ENCODE results near the gene SEMA4C. TPM values are rescaled to one million over a fixed set of nuclear protein-coding genes. Genes with fewer than 3 reads are reported as not detected.

Gene SEMA4C
- total RNA-seq, 1 donor from 2014 or later: 279 TPM

GRCh38 chr2:96816836-96817702, 52.8 kb downstream of the SEMA4C start:
- H3K9me3 Mint-ChIP-seq (ENCODE audit: unreplicated experiment): no peaks in the 10 kb centered on the region
- TF ChIP-seq, protein P1, sequence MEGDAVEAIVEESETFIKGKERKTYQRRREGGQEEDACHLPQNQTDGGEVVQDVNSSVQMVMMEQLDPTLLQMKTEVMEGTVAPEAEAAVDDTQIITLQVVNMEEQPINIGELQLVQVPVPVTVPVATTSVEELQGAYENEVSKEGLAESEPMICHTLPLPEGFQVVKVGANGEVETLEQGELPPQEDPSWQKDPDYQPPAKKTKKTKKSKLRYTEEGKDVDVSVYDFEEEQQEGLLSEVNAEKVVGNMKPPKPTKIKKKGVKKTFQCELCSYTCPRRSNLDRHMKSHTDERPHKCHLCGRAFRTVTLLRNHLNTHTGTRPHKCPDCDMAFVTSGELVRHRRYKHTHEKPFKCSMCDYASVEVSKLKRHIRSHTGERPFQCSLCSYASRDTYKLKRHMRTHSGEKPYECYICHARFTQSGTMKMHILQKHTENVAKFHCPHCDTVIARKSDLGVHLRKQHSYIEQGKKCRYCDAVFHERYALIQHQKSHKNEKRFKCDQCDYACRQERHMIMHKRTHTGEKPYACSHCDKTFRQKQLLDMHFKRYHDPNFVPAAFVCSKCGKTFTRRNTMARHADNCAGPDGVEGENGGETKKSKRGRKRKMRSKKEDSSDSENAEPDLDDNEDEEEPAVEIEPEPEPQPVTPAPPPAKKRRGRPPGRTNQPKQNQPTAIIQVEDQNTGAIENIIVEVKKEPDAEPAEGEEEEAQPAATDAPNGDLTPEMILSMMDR (IDR thresholded peaks at IDR 0.05; ENCODE audit: unreplicated experiment): no peak
- peak overlapping the region; percentile 86 for H3K4me3 Mint-ChIP-seq (ENCODE audit: unreplicated experiment)
- H3K27ac Mint-ChIP-seq (ENCODE audit: unreplicated experiment): no peak overlapping the region
- peaks cover 20% of the 10 kb centered on the region for H3K4me1 Mint-ChIP-seq (ENCODE audit: unreplicated experiment)
- DNase-seq (ENCODE audit: low spot score): no peak
- H3K36me3 Mint-ChIP-seq (ENCODE audit: low read depth, unreplicated experiment): no peaks in the 10 kb centered on the region
- peaks cover 10% of the 10 kb centered on the region for H3K27me3 Mint-ChIP-seq (ENCODE audit: unreplicated experiment)

GRCh38 chr2:96816127-96816835, 53.6 kb downstream of the SEMA4C start, which contains the start of gene CNNM3:
TSS of gene CNNM3 (plus strand) at chr2:96816268. CDS start at chr2:96816278, 10 bp downstream.
- no peak within 1 kb of the TSS for H3K27ac Mint-ChIP-seq (ENCODE audit: unreplicated experiment)
- TF ChIP-seq, protein P1 (IDR thresholded peaks at IDR 0.05; ENCODE audit: unreplicated experiment): peak; percentile 58
- H3K27me3 Mint-ChIP-seq (ENCODE audit: unreplicated experiment): peaks cover 10% of the 10 kb centered on the region
- peak; percentile 99 for DNase-seq (ENCODE audit: low spot score)
- peak within 1 kb of the TSS; percentile 90 for H3K4me3 Mint-ChIP-seq (ENCODE audit: unreplicated experiment)
- peaks cover 20% of the 10 kb centered on the region for H3K4me1 Mint-ChIP-seq (ENCODE audit: unreplicated experiment)
- no peaks in the 10 kb centered on the region for H3K36me3 Mint-ChIP-seq (ENCODE audit: low read depth, unreplicated experiment)
- H3K9me3 Mint-ChIP-seq (ENCODE audit: unreplicated experiment): no peaks in the 10 kb centered on the region

- no peaks in the 10 kb centered on the region for H3K9me3 Mint-ChIP-seq (ENCODE audit: unreplicated experiment)
- peaks cover 20% of the 10 kb centered on the region for H3K4me1 Mint-ChIP-seq (ENCODE audit: unreplicated experiment)
- H3K27ac Mint-ChIP-seq (ENCODE audit: unreplicated experiment): no peak overlapping the region
- H3K36me3 Mint-ChIP-seq (ENCODE audit: low read depth, unreplicated experiment): no peaks in the 10 kb centered on the region
- H3K4me3 Mint-ChIP-seq (ENCODE audit: unreplicated experiment): peak overlapping the region; percentile 90
- peaks cover 10% of the 10 kb centered on the region for H3K27me3 Mint-ChIP-seq (ENCODE audit: unreplicated experiment)
- DNase-seq (ENCODE audit: low spot score): no peak
- TF ChIP-seq, protein P1 (IDR thresholded peaks at IDR 0.05; ENCODE audit: unreplicated experiment): no peak
Measured at GRCh38 chr2:96815326-96816126, 54.4 kb downstream of the SEMA4C start.

DNA sequence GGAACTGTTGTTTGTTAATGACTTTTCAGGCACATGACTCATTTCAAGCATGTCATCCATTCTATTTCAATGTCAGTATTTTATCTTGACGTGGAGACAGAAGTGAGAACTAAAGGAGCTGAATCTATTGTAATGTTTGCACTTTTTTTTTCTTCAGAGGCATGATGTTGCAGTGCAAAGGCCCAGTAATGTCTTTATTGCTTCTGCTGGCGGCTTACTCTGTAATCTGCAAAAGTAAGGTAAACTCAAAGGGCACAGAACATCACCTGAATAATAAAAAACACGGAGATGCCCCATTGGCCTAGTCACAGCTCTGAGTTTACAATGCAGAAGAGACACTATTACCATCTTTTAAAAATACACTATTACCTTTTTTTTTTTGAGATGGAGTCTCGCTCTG, 56.2 kb downstream of the SEMA4C start:
- Mint-ChIP-seq H3K27me3 (ENCODE audit: unreplicated experiment) (peaks cover 4% of the 10 kb centered on the region), H3K36me3 (ENCODE audit: low read depth, unreplicated experiment) (no peaks in the 10 kb centered on the region), H3K27ac (ENCODE audit: unreplicated experiment) (no peak overlapping the region), H3K4me3 (ENCODE audit: unreplicated experiment) (no peak overlapping the region), H3K4me1 (ENCODE audit: unreplicated experiment) (peaks cover 12% of the 10 kb centered on the region), H3K9me3 (ENCODE audit: unreplicated experiment) (no peaks in the 10 kb centered on the region)
- TF ChIP-seq, protein P1 (IDR thresholded peaks at IDR 0.05; ENCODE audit: unreplicated experiment): no peak
- DNase-seq (ENCODE audit: low spot score): no peak

All from endothelial cell (in vitro differentiated cells).